H9 (cell line): ENCODE measurements around the gene BRSK1. TPM values are rescaled to one million over a fixed set of nuclear protein-coding genes. Genes with fewer than 3 reads are reported as not detected.

Experiments
- DNase-seq: peaks from one replicate; pipeline ENCODE4 v3.0.0-alpha.2; 2017
- H2AFZ ChIP-seq: one replicate; pipeline ENCODE4 v1.6.1; 2013; ENCODE audit warnings: mild to moderate bottlenecking, low read length, control low read depth, moderate library complexity
- H2AK5ac ChIP-seq: 2 replicates; pipeline ENCODE4 v1.6.1; 2013; ENCODE audit warnings: low read length, control low read depth, mixed read lengths; ENCODE audit not compliant: insufficient read length
- H2BK120ac ChIP-seq: one replicate; pipeline ENCODE4 v1.6.1; 2013; ENCODE audit warnings: low read depth, mild to moderate bottlenecking, low read length, control low read depth, inconsistent platforms; ENCODE audit not compliant: poor library complexity, severe bottlenecking
- H2BK12ac ChIP-seq: 2 replicates; pipeline ENCODE4 v1.6.1; 2013; ENCODE audit warnings: low read length, control low read depth, mixed read lengths, low read depth; ENCODE audit not compliant: insufficient read length
- H2BK15ac ChIP-seq: 2 replicates; pipeline ENCODE4 v1.6.1; 2013; ENCODE audit warnings: low read depth, low read length, control low read depth
- H2BK20ac ChIP-seq: one replicate; pipeline ENCODE4 v1.6.1; 2013; ENCODE audit warnings: low read depth, mild to moderate bottlenecking, low read length, control low read depth, inconsistent platforms; ENCODE audit not compliant: poor library complexity, severe bottlenecking
- H2BK5ac ChIP-seq: 2 replicates; pipeline ENCODE4 v1.6.1; 2013; ENCODE audit warnings: low read length, control low read depth, mixed read lengths; ENCODE audit not compliant: insufficient read length
- H3K14ac ChIP-seq: 2 replicates; pipeline ENCODE4 v1.6.1; 2013; ENCODE audit warnings: low read length, control low read depth; ENCODE audit not compliant: insufficient read depth
- H3K18ac ChIP-seq: 2 replicates; pipeline ENCODE4 v1.6.1; 2013; ENCODE audit warnings: low read depth, mild to moderate bottlenecking, mixed read lengths, low read length, control low read depth; ENCODE audit not compliant: insufficient read length
- H3K23ac ChIP-seq: 2 replicates; pipeline ENCODE4 v1.6.1; 2013; ENCODE audit warnings: low read length, control low read depth, mixed read lengths, low read depth; ENCODE audit not compliant: insufficient read length
- H3K23me2 ChIP-seq: 2 replicates; pipeline ENCODE4 v1.6.1; 2013; ENCODE audit warnings: low read depth, mild to moderate bottlenecking, mixed read lengths, low read length, control low read depth; ENCODE audit not compliant: insufficient read length, poor library complexity, severe bottlenecking
- H3K27ac ChIP-seq: 2 replicates; pipeline ENCODE4 v1.5.1; 2013; ENCODE audit warnings: low read length, control low read depth, mixed read lengths, low read depth; ENCODE audit not compliant: insufficient read length
- H3K27me3 ChIP-seq: 2 replicates; pipeline ENCODE4 v1.6.1; 2013; ENCODE audit warnings: low read length, control low read depth, inconsistent platforms; ENCODE audit not compliant: insufficient read depth
- H3K4ac ChIP-seq: 2 replicates; pipeline ENCODE4 v1.6.1; 2013; ENCODE audit warnings: low read depth, mild to moderate bottlenecking, control low read depth, inconsistent platforms, low read length, moderate library complexity
- H3K4me1 ChIP-seq: 2 replicates; pipeline ENCODE4 v1.6.1; 2013; ENCODE audit warnings: low read length, control low read depth, inconsistent platforms; ENCODE audit not compliant: insufficient read depth
- H3K4me2 ChIP-seq: 2 replicates; pipeline ENCODE4 v1.6.1; 2013; ENCODE audit warnings: low read length, control low read depth, mixed read lengths; ENCODE audit not compliant: insufficient read length, insufficient read depth
- H3K56ac ChIP-seq: 2 replicates; pipeline ENCODE4 v1.6.1; 2013; ENCODE audit warnings: low read depth, mild to moderate bottlenecking, mixed read lengths, low read length, control low read depth; ENCODE audit not compliant: insufficient read length
- H3K79me1 ChIP-seq: 2 replicates; pipeline ENCODE4 v1.6.1; 2013; ENCODE audit warnings: low read depth, mild to moderate bottlenecking, moderate library complexity, low read length, control low read depth, inconsistent platforms; ENCODE audit not compliant: insufficient read depth, poor library complexity, severe bottlenecking
- H3K79me2 ChIP-seq: 2 replicates; pipeline ENCODE4 v1.6.1; 2013; ENCODE audit warnings: low read length, control low read depth, inconsistent platforms; ENCODE audit not compliant: insufficient read depth
- H3K9ac ChIP-seq: 2 replicates; pipeline ENCODE4 v1.6.1; 2013; ENCODE audit warnings: low read length, control low read depth, mixed read lengths; ENCODE audit not compliant: insufficient read length; ENCODE audit errors: extremely low read depth
- H3K9me3 ChIP-seq: one replicate; pipeline ENCODE4 v1.6.1; 2013; ENCODE audit warnings: low read depth, low read length, inconsistent platforms; ENCODE audit not compliant: control insufficient read depth
- H3T11ph ChIP-seq: one replicate; pipeline ENCODE4 v1.6.1; 2013; ENCODE audit warnings: mild to moderate bottlenecking, low read length, control low read depth, inconsistent platforms
- H4K20me1 ChIP-seq: one replicate; pipeline ENCODE4 v1.6.1; 2013; ENCODE audit not compliant: control insufficient read depth, insufficient read length, insufficient read depth
- H4K5ac ChIP-seq: 2 replicates; pipeline ENCODE4 v1.6.1; 2013; ENCODE audit warnings: low read depth, mild to moderate bottlenecking, mixed read lengths, low read length, control low read depth; ENCODE audit not compliant: insufficient read length
- H4K8ac ChIP-seq: replicated peaks from 2 replicates; pipeline ENCODE4 v1.6.1; 2013; ENCODE audit warnings: low read length, control low read depth, mixed read lengths, low read depth; ENCODE audit not compliant: insufficient read length
- H4K91ac ChIP-seq: 2 replicates; pipeline ENCODE4 v1.6.1; 2013; ENCODE audit warnings: low read depth, mild to moderate bottlenecking, moderate library complexity, mixed read lengths, low read length, control low read depth; ENCODE audit not compliant: insufficient read length
- H3K27ac Mint-ChIP-seq, 3 experiments: 2 replicates in 2 of 3; 3 replicates in 1 of 3; pipeline ENCODE4 v1.8.0; 2020 to 2021; ENCODE audit warnings: mixed read lengths in 3 of 3, mild to moderate bottlenecking in 1 of 3, moderate library complexity in 1 of 3
- H3K27me3 Mint-ChIP-seq: 2 replicates; pipeline ENCODE4 v1.8.0; 2021; ENCODE audit warnings: low read depth, mild to moderate bottlenecking, moderate library complexity, mixed read lengths
- H3K36me3 Mint-ChIP-seq, 3 experiments: 2 replicates in 2 of 3; 3 replicates in 1 of 3; pipeline ENCODE4 v1.8.0; 2020 to 2021; ENCODE audit warnings: low read depth in 3 of 3, mixed read lengths in 3 of 3; ENCODE audit not compliant: insufficient read depth in 1 of 3
- H3K4me1 Mint-ChIP-seq, 2 experiments: 2 replicates each; pipeline ENCODE4 v1.8.0; 2020; ENCODE audit warnings: mixed read lengths in 2 of 2
- H3K4me3 Mint-ChIP-seq, 2 experiments: 2 replicates in 1 of 2; 3 replicates in 1 of 2; pipeline ENCODE4 v1.8.0; 2020 to 2021; ENCODE audit warnings: mild to moderate bottlenecking in 2 of 2, mixed read lengths in 2 of 2, moderate library complexity in 1 of 2
- H3K9me3 Mint-ChIP-seq, 2 experiments: 2 replicates in 1 of 2; 3 replicates in 1 of 2; pipeline ENCODE4 v1.8.0; 2020; ENCODE audit warnings: mild to moderate bottlenecking in 2 of 2, mixed read lengths in 2 of 2, moderate library complexity in 1 of 2
- whole genome bisulfite sequencing: extraction: QIAGEN DNeasy Blood & Tissue Kit; methylation state at CpG from one replicate; pipeline ENCODE4 v1.1.7; 2013; ENCODE audit warnings: missing lambda C conversion rate, low lambda C conversion rate, mixed read lengths; ENCODE audit not compliant: insufficient read length; ENCODE audit errors: extremely low coverage; 5-methylcytosine and 5-hydroxymethylcytosine counted together
- total RNA-seq: library from RNA; stranded (reverse); gene quantifications from 2 replicates; pipeline ENCODE4 v1.2.1, GENCODE V29; 2021
- TF ChIP-seq, protein P1 (sequence below): fragments of 200-600 bp; sonication (generic); conservative IDR thresholded peaks from 3 replicates; pipeline ENCODE4 v1.8.0; 2021; ENCODE audit warnings: antibody characterized with exemption, mild to moderate bottlenecking

The BRSK1 gene
- total RNA-seq, 1 experiment from 2014 or later, result 43.5 TPM

DNA sequence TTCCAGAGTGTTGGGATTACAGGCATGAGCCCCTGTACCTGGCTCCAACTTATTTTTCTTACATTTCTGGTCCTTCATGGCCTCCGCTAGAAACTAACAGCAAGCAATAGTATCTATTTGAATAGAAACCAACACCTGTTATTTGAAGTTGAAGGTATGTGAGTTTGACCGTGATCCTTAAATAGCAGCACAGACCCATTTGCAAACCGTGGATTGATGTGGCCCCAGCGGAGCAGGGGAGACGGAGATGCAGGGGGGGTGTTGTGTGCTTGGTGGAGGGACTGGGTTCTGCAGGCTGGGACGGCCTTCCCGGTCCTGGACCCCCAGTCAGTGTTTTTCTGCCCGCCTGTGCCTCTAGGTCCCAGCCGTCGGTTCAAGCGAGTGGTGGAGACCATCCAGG, 24.5 kb downstream of the BRSK1 start:
- H2AK5ac ChIP-seq, result no peak overlapping the region
- H3K9ac ChIP-seq, result no peak overlapping the region
- H4K20me1 ChIP-seq, result no peaks in the 10 kb centered on the region
- TF ChIP-seq, protein P1, sequence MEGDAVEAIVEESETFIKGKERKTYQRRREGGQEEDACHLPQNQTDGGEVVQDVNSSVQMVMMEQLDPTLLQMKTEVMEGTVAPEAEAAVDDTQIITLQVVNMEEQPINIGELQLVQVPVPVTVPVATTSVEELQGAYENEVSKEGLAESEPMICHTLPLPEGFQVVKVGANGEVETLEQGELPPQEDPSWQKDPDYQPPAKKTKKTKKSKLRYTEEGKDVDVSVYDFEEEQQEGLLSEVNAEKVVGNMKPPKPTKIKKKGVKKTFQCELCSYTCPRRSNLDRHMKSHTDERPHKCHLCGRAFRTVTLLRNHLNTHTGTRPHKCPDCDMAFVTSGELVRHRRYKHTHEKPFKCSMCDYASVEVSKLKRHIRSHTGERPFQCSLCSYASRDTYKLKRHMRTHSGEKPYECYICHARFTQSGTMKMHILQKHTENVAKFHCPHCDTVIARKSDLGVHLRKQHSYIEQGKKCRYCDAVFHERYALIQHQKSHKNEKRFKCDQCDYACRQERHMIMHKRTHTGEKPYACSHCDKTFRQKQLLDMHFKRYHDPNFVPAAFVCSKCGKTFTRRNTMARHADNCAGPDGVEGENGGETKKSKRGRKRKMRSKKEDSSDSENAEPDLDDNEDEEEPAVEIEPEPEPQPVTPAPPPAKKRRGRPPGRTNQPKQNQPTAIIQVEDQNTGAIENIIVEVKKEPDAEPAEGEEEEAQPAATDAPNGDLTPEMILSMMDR, result no peak
- Mint-ChIP-seq H3K27ac (no peak overlapping the region), H3K27me3 (no peaks in the 10 kb centered on the region), H3K4me1 (peaks cover 2 to 12% of the 10 kb centered on the region in 2 experiments; a peak in 3 of 4 replicates), H3K9me3 (no peaks in the 10 kb centered on the region), H3K4me3 (no peak overlapping the region), H3K36me3 (peaks cover 39 to 59% (median 56%) of the 10 kb centered on the region in 3 experiments; a peak in 6 of 7 replicates)
- H4K91ac ChIP-seq, result no peak overlapping the region
- no peak overlapping the region for H2AFZ ChIP-seq
- no peak overlapping the region for H2BK20ac ChIP-seq
- no peak overlapping the region for H2BK15ac ChIP-seq
- no peak overlapping the region for H2BK120ac ChIP-seq
- no peaks in the 10 kb centered on the region for H3K79me2 ChIP-seq
- no CpG with 5 or more reads among the region's 11 CpGs for WGBS
- peaks cover 3% of the 10 kb centered on the region; the same call in 1 of the 2 replicates for H3K4me1 ChIP-seq
- no peak overlapping the region for H3K14ac ChIP-seq
- H3K23me2 ChIP-seq, result no peaks in the 10 kb centered on the region
- H3K23ac ChIP-seq, result no peak overlapping the region
- H3T11ph ChIP-seq, result no peak overlapping the region
- no peaks in the 10 kb centered on the region for H3K9me3 ChIP-seq
- H3K18ac ChIP-seq, result no peak overlapping the region
- no peak overlapping the region for H2BK12ac ChIP-seq
- DNase-seq, result no peak
- no peak overlapping the region for H4K5ac ChIP-seq
- H3K27me3 ChIP-seq, result no peaks in the 10 kb centered on the region
- no peak overlapping the region for H2BK5ac ChIP-seq
- no peaks in the 10 kb centered on the region for H3K79me1 ChIP-seq
- H3K27ac ChIP-seq, result no peak overlapping the region
- no peak overlapping the region for H3K56ac ChIP-seq
- H3K4me2 ChIP-seq, result no peak overlapping the region
- no peak overlapping the region for H4K8ac ChIP-seq
- H3K4ac ChIP-seq, result no peak overlapping the region
